Activated CD4-positive, alpha-beta memory T cell treated with anti-CD3 and anti-CD28 coated beads for 36 hours (primary cell): ENCODE measurements around the gene UBE2L6. TPM values are rescaled to one million over a fixed set of nuclear protein-coding genes. Genes with fewer than 3 reads are reported as not detected.

Experiments used
- CTCF ChIA-PET: fragments of 350-600 bp; sonication (Branson Sonifier 250); formaldehyde crosslinking; loops from one replicate; lab custom pipeline; 2021; ENCODE audit warnings: antibody characterized with exemption, inconsistent platforms; lab: Charles Lee
- POLR2A ChIA-PET: fragments of 350-600 bp; sonication (Branson Sonifier 250); formaldehyde crosslinking; loops from one replicate; lab custom pipeline; 2021; ENCODE audit warnings: antibody characterized with exemption; lab: Charles Lee
- DNase-seq: peaks from one replicate; pipeline ENCODE4 v3.0.0-alpha.2; 2020
- H3K27ac Mint-ChIP-seq: one replicate; pipeline ENCODE4 v1.8.0; 2021; ENCODE audit warnings: mixed read lengths
- H3K27me3 Mint-ChIP-seq: one replicate; pipeline ENCODE4 v1.8.0; 2021; ENCODE audit warnings: mixed read lengths
- H3K36me3 Mint-ChIP-seq: one replicate; pipeline ENCODE4 v1.8.0; 2021; ENCODE audit warnings: mixed read lengths
- H3K4me1 Mint-ChIP-seq: one replicate; pipeline ENCODE4 v1.8.0; 2021; ENCODE audit warnings: low read depth, mixed read lengths
- H3K4me3 Mint-ChIP-seq: one replicate; pipeline ENCODE4 v1.8.0; 2021; ENCODE audit warnings: mild to moderate bottlenecking, mixed read lengths
- H3K9me3 Mint-ChIP-seq: one replicate; pipeline ENCODE4 v1.8.0; 2021; ENCODE audit warnings: mixed read lengths
- intact Hi-C: fragments of 100-400 bp; cut with micrococcal nuclease; formaldehyde crosslinking; loops from one replicate; pipeline ENCODE4 v1.15.1; 2023
- total RNA-seq, 2 experiments: library from RNA; stranded (reverse); gene quantifications; one replicate each; pipeline ENCODE4 v1.2.3, GENCODE V29; 2021

Gene UBE2L6
- total RNA-seq = 100 to 1,000 TPM; 152 to 162 TPM

GRCh38 chr11:57567515-57568329, at the start of gene UBE2L6:
TSS of gene UBE2L6 (minus strand) at chr11:57567672. CDS start at chr11:57567611, 61 bp downstream.
- peak; percentile 70 for DNase-seq
- Mint-ChIP-seq H3K27me3 (no peaks in the 10 kb centered on the region), H3K4me3 (peak within 1 kb of the TSS; percentile 92), H3K9me3 (no peaks in the 10 kb centered on the region), H3K36me3 (peaks cover 19% of the 10 kb centered on the region), H3K27ac (peak within 1 kb of the TSS; percentile 98), H3K4me1 (peaks cover 31% of the 10 kb centered on the region)
- ChIA-PET CTCF (interaction anchor here (0.6 to 5.9 kb wide), 29 partner anchors 20 to 243 kb away, joined by 3 to 104 read pairs (median 4); partner anchors contain the start of genes RTN4RL2, SLC43A1, TNKS1BP1 and YPEL4), POLR2A (interaction anchor here (0.5 to 1.2 kb wide), 5 partner anchors 71 to 181 kb away, joined by 3 to 4 read pairs (median 3); no protein-coding TSS in a partner anchor)
- intact Hi-C loops = loop anchor here (1.0 to 5.0 kb wide), 6 partner anchors 74 to 955 kb away; partner anchors contain the start of genes P2RX3 and SSRP1

DNA sequence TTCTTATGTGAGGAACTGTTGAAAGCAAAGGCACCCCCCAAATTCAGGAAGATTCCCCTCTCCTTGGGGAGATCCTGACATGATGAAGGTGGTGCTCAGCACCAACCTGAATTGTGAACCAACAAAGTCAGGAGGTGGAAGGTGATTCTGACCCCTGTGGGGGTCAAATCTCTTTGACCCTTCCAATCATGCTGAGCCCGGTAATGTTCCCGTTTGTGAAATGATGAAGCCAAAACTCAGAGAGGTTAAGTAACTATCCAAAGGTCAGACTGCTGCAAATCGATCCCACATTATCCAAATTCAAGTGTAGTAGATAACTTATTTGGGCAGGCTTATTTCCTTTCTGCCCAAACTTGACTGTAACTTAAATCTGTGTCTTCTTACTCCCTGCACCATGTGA, 49.1 kb upstream of the UBE2L6 start:
- CTCF ChIA-PET = no interaction called here
- no peak for DNase-seq
- intact Hi-C loops = no loop called here
- Mint-ChIP-seq H3K27ac (no peak overlapping the region), H3K36me3 (no peaks in the 10 kb centered on the region), H3K27me3 (peaks cover 15% of the 10 kb centered on the region), H3K4me1 (no peaks in the 10 kb centered on the region), H3K4me3 (no peak overlapping the region), H3K9me3 (peaks cover 12% of the 10 kb centered on the region)
- POLR2A ChIA-PET = no interaction called here

- ChIA-PET POLR2A (no interaction called here), CTCF (interaction anchor here (0.7 kb wide), 1 partner anchor 97 kb away, joined by 5 read pairs; no protein-coding TSS in a partner anchor)
- intact Hi-C loops = no loop called here
- peaks cover 9% of the 10 kb centered on the region for H3K9me3 Mint-ChIP-seq
- peaks cover 15% of the 10 kb centered on the region for H3K27me3 Mint-ChIP-seq
- no peak overlapping the region for H3K27ac Mint-ChIP-seq
- no peak overlapping the region for H3K4me3 Mint-ChIP-seq
- no peaks in the 10 kb centered on the region for H3K36me3 Mint-ChIP-seq
- DNase-seq = no peak
- no peaks in the 10 kb centered on the region for H3K4me1 Mint-ChIP-seq
Measured at GRCh38 chr11:57615308-57615707, 47.8 kb upstream of the UBE2L6 start.

DNA sequence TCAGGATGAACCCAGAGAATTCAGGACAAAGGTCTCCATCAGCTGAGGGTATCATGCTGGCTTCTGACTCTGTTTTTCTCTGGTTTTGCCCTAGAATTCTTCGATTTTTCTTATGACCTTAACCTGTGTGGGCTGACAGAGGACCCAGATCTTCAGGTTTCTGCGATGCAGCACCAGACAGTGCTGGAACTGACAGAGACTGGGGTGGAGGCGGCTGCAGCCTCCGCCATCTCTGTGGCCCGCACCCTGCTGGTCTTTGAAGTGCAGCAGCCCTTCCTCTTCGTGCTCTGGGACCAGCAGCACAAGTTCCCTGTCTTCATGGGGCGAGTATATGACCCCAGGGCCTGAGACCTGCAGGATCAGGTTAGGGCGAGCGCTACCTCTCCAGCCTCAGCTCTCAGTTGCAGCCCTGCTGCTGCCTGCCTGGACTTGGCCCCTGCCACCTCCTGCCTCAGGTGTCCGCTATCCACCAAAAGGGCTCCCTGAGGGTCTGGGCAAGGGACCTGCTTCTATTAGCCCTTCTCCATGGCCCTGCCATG, 46.8 kb upstream of the UBE2L6 start:
- Mint-ChIP-seq H3K27me3 (peaks cover 15% of the 10 kb centered on the region), H3K27ac (no peak overlapping the region), H3K4me3 (no peak overlapping the region), H3K4me1 (no peaks in the 10 kb centered on the region), H3K36me3 (no peaks in the 10 kb centered on the region), H3K9me3 (peaks cover 2% of the 10 kb centered on the region)
- POLR2A ChIA-PET = no interaction called here
- no peak for DNase-seq
- CTCF ChIA-PET = no interaction called here
- intact Hi-C loops = no loop called here

GRCh38 chr11:57610170-57610569, 42.7 kb upstream of the UBE2L6 start:
- no peaks in the 10 kb centered on the region for H3K4me1 Mint-ChIP-seq
- no peaks in the 10 kb centered on the region for H3K36me3 Mint-ChIP-seq
- intact Hi-C loops = no loop called here
- POLR2A ChIA-PET = no interaction called here
- no peaks in the 10 kb centered on the region for H3K9me3 Mint-ChIP-seq
- DNase-seq = no peak
- CTCF ChIA-PET = no interaction called here
- peaks cover 7% of the 10 kb centered on the region for H3K27me3 Mint-ChIP-seq
- H3K27ac Mint-ChIP-seq = no peak overlapping the region
- H3K4me3 Mint-ChIP-seq = no peak overlapping the region

GRCh38 chr11:57605028-57605420, 37.6 kb upstream of the UBE2L6 start:
- peaks cover 7% of the 10 kb centered on the region for H3K27me3 Mint-ChIP-seq
- H3K4me1 Mint-ChIP-seq = no peaks in the 10 kb centered on the region
- POLR2A ChIA-PET = no interaction called here

DNA sequence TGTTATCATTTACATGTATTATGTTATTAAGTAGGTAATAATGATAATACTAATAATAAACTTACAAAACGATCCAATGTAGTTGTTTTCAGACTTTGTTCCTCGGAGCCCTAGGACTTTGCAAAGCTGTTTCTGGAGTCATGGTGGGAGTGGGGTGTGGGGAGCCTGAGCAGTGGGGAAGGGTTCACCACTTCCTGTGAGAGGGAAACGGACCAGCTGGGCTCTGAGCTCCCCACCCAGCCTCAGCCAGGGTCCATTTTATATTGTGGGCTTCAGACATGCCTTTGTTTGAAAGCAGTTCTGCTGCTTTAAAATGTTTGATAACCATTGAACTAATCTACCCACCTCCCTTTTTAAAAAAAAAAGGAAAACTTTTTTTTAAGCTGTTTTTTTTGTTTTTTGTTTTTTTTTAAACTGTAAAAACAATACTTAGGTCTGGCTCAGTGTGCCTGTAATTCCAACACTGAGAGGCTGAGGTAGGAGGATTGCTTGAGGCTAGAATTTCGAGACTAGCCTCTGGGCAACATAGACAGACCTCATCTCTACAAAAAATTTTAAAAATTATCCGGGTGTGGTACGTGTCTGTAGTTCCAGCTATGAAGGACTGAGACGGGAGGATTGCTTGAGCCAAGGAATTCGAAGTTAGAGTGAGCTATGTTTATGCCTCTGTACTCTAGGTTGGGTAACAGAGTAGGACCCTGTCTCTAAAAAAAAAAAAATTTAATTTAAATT, 37.0 kb upstream of the UBE2L6 start:
- H3K4me1 Mint-ChIP-seq = no peaks in the 10 kb centered on the region
- H3K9me3 Mint-ChIP-seq = no peaks in the 10 kb centered on the region
- peaks cover 11% of the 10 kb centered on the region for H3K27me3 Mint-ChIP-seq
- no peak overlapping the region for H3K27ac Mint-ChIP-seq
- H3K36me3 Mint-ChIP-seq = no peaks in the 10 kb centered on the region
- ChIA-PET POLR2A (no interaction called here), CTCF (interaction anchor here (0.6 to 1.5 kb wide), 5 partner anchors 36 to 111 kb away, joined by 3 to 4 read pairs (median 3); no protein-coding TSS in a partner anchor)
- no peak overlapping the region for H3K4me3 Mint-ChIP-seq
- intact Hi-C loops = no loop called here
- no peak for DNase-seq

More at GRCh38 chr11:57605028-57605420, 37.6 kb upstream of the UBE2L6 start:
- DNase-seq = no peak
- Mint-ChIP-seq H3K9me3 (no peaks in the 10 kb centered on the region), H3K4me3 (no peak overlapping the region), H3K27ac (no peak overlapping the region), H3K36me3 (no peaks in the 10 kb centered on the region)
- CTCF ChIA-PET = interaction anchor here (0.6 to 1.5 kb wide), 4 partner anchors 37 to 112 kb away, joined by 3 to 4 read pairs (median 3); no protein-coding TSS in a partner anchor
- intact Hi-C loops = no loop called here

- Mint-ChIP-seq H3K27me3 (peaks cover 31% of the 10 kb centered on the region), H3K9me3 (no peaks in the 10 kb centered on the region), H3K4me1 (no peaks in the 10 kb centered on the region), H3K4me3 (no peak overlapping the region), H3K36me3 (no peaks in the 10 kb centered on the region), H3K27ac (no peak overlapping the region)
- intact Hi-C loops = no loop called here
- CTCF ChIA-PET = no interaction called here
- POLR2A ChIA-PET = no interaction called here
- DNase-seq = no peak
Measured at GRCh38 chr11:57601297-57601696, 33.8 kb upstream of the UBE2L6 start.

DNA sequence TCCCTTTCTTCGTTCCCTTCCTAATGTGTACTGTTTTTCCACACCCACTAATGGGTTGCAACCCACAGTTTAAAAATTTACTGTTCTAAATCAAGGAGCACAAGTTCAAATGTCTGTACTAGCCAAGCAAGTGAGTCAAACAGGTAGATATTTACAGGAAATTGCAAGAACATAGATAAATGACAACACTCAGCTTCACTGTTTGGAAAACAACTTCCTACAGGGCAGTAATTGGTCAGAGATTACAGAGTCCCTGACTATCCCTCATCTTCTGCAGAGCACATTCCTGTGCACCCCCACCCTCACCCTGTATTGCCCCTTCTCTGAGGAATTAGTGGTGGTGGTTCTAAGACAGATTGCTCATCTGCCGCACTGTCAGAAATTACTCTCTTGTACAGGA, 31.9 kb upstream of the UBE2L6 start:
- POLR2A ChIA-PET = interaction anchor here (0.6 kb wide), 1 partner anchor 190 kb away, joined by 3 read pairs; no protein-coding TSS in a partner anchor
- intact Hi-C loops = loop anchor here (1.0 kb wide), 1 partner anchor 42 kb away; no protein-coding TSS in a partner anchor
- Mint-ChIP-seq H3K27me3 (peaks cover 34% of the 10 kb centered on the region), H3K27ac (no peak overlapping the region), H3K4me3 (no peak overlapping the region), H3K4me1 (no peaks in the 10 kb centered on the region), H3K9me3 (no peaks in the 10 kb centered on the region), H3K36me3 (no peaks in the 10 kb centered on the region)
- DNase-seq = no peak
- CTCF ChIA-PET = no interaction called here

DNA sequence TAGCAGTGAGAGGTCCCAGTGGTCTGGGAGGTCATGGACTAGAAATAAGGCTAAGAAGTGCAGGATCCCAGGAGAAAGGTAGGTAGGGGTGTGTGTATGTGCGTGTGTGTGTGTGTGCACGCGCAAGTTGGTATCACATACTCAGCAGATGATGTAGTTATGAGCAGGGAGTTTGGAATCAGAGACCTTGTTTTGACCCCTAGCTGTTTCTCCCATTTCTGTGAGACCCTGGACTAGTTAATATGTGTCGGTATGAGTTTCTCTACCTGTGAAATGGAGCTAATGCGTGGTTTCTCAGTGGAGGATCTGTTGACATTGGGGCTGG, 31.3 kb upstream of the UBE2L6 start:
- H3K4me1 Mint-ChIP-seq = no peaks in the 10 kb centered on the region
- intact Hi-C loops = loop anchor here (1.0 kb wide), 1 partner anchor 43 kb away; no protein-coding TSS in a partner anchor
- no peak for DNase-seq
- H3K27ac Mint-ChIP-seq = no peak overlapping the region
- H3K36me3 Mint-ChIP-seq = no peaks in the 10 kb centered on the region
- ChIA-PET POLR2A (interaction anchor here (0.6 kb wide), 1 partner anchor 190 kb away, joined by 3 read pairs; no protein-coding TSS in a partner anchor), CTCF (no interaction called here)
- no peak overlapping the region for H3K4me3 Mint-ChIP-seq
- peaks cover 37% of the 10 kb centered on the region for H3K27me3 Mint-ChIP-seq
- H3K9me3 Mint-ChIP-seq = no peaks in the 10 kb centered on the region

DNA sequence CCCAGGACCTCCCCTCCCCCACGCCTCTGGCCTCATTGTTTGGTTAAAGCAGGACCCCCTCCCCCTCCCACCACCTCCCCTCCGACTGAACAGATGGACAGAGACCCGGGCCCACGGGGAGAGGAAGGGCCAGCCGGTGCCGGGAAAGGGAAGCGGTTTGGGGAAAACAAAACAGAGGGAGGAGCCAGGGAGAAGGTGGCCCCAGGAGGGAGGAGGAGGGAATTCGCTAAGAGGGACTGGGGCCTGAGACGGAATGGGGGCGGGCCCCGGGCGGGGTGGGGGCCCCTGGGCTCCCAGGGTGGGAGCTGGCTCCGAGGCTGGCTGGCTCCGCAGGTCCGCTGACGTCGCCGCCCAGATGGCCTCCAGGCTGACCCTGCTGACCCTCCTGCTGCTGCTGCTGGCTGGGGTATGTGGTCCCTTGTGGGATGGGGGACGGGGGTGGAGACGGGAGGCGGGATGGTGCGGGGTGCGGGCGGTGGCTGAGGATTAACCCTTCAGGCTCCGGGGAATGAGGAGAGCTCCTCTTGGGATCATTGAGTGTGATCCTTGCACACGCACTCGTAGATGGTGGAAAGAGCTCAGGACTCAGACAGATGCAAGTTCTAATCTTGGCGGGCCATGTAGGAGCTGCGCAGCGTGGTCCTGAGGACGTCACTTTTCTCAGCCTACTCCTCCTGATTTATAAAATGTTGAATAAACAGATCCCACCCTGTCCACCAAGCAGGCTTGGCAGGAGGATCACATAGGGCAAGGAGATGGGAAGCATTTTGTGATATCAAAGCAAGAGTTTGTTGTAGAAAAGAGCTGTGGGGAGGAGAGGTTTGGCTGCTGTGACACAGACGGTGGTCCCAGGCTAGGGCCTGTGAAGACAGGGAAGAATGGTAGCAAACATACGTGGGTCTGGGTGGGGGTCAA, 30.7 kb upstream of the UBE2L6 start:
- no peaks in the 10 kb centered on the region for H3K4me1 Mint-ChIP-seq
- intact Hi-C loops = no loop called here
- no peak overlapping the region for H3K27ac Mint-ChIP-seq
- no peak for DNase-seq
- ChIA-PET CTCF (interaction anchor here (2.1 kb wide), 1 partner anchor 46 kb away, joined by 6 read pairs; no protein-coding TSS in a partner anchor), POLR2A (no interaction called here)
- no peak overlapping the region for H3K4me3 Mint-ChIP-seq
- no peaks in the 10 kb centered on the region for H3K9me3 Mint-ChIP-seq
- peaks cover 37% of the 10 kb centered on the region for H3K27me3 Mint-ChIP-seq
- H3K36me3 Mint-ChIP-seq = no peaks in the 10 kb centered on the region
